ENCODE data around the gene PHF21B. TPM values are rescaled to one million over a fixed set of nuclear protein-coding genes. Genes with fewer than 3 reads are reported as not detected.

The PHF21B gene
- total RNA-seq, 1 experiment from 2014 or later = 4.5 TPM

- H3K9me3 ChIP-seq (ENCODE audit: control insufficient read depth, insufficient read depth, low read depth, low read length) = peaks cover 5% of the 10 kb centered on the region; the same call in 1 of the 2 replicates
- H3K4me1 ChIP-seq (ENCODE audit: control insufficient read depth, insufficient read depth, low read length) = no peaks in the 10 kb centered on the region
- no peak overlapping the region for H3K27ac ChIP-seq (ENCODE audit: low read length)
- DNase-seq (ENCODE audit: low read depth, low spot score) = no peak
- H3K27me3 ChIP-seq (ENCODE audit: control insufficient read depth, insufficient read depth, low read length) = no peaks in the 10 kb centered on the region
- BruUV-seq (replicated peaks) = no TSS peak
- no peaks in the 10 kb centered on the region for H3K36me3 ChIP-seq (ENCODE audit: control insufficient read depth, insufficient read depth, low read length)
- POLR2A ChIA-PET = no interaction called here
- H3K4me3 ChIP-seq (ENCODE audit: low read depth in 2 of 2, low read length in 2 of 2) = no peak overlapping the region
- in situ Hi-C loops (cut with HindIII; ENCODE audit: low pct_unique_long_range_greater_than_20kb, low sequenced_read_pairs) = no loop called here
- intact Hi-C loops (cut with micrococcal nuclease; ENCODE audit: unreplicated experiment) = no loop called here
- no peak for ATAC-seq
- CTCF ChIA-PET = no interaction called here
- TF ChIP-seq TCF7L2 (IDR thresholded peaks at IDR 0.05; ENCODE audit: low read depth, low read length) = no peak
- TF ChIP-seq REST (IDR thresholded peaks at IDR 0.05; ENCODE audit: insufficient read depth in 1 of 2, low read depth in 2 of 2, low read length in 1 of 2) = no peak
These were observed 170.7 kb downstream of the PHF21B start for GRCh38 chr22:44839061-44839460.

GRCh38 chr22:44838316-44839016 is 171.3 kb downstream of the PHF21B start:
- Histone ChIP-seq H3K9me3 (ENCODE audit: control insufficient read depth, insufficient read depth, low read depth, low read length) (peaks cover 5% of the 10 kb centered on the region; the same call in 1 of the 2 replicates), H3K27me3 (ENCODE audit: control insufficient read depth, insufficient read depth, low read length) (no peaks in the 10 kb centered on the region), H3K4me3 (ENCODE audit: low read depth in 2 of 2, low read length in 2 of 2) (no peak overlapping the region), H3K36me3 (ENCODE audit: control insufficient read depth, insufficient read depth, low read length) (no peaks in the 10 kb centered on the region), H3K4me1 (ENCODE audit: control insufficient read depth, insufficient read depth, low read length) (no peaks in the 10 kb centered on the region), H3K27ac (ENCODE audit: low read length) (no peak overlapping the region)
- TF ChIP-seq CTCF (IDR thresholded peaks at IDR 0.05) (no peak), REST (IDR thresholded peaks at IDR 0.05; ENCODE audit: insufficient read depth in 1 of 2, low read depth in 2 of 2, low read length in 1 of 2) (no peak), TCF7L2 (IDR thresholded peaks at IDR 0.05; ENCODE audit: low read depth, low read length) (no peak), SIN3A (IDR thresholded peaks at IDR 0.05; ENCODE audit: borderline replicate concordance, insufficient read depth, low read depth, low read length) (no peak), POLR2AphosphoS5 (IDR thresholded peaks at IDR 0.05; ENCODE audit: low read depth, low read length) (no peak)
- DNase-seq (ENCODE audit: low read depth, low spot score) (no peak), ATAC-seq (no peak)
- in situ Hi-C loops (cut with HindIII; ENCODE audit: low pct_unique_long_range_greater_than_20kb, low sequenced_read_pairs) (no loop called here), intact Hi-C loops (cut with micrococcal nuclease; ENCODE audit: unreplicated experiment) (no loop called here)
- CTCF ChIA-PET = no interaction called here
- BruUV-seq (replicated peaks) = no TSS peak
- POLR2A ChIA-PET = no interaction called here
